GM10248 (cell line): ENCODE measurements around the gene POLRMT.
"Not testable (repeated sequence)": the region's sequence is repeated elsewhere in the genome, so short reads cannot be mapped to it uniquely, and the experiment has no call there.

Source experiments
- CTCF ChIA-PET: fragments of 300-600 bp; sonication (Branson Sonifier 250); formaldehyde crosslinking; extraction: SDS; loops from one replicate; lab custom pipeline; 2021; ENCODE audit warnings: antibody characterized with exemption; lab: Yijun Ruan, JAX
- POLR2A ChIA-PET: fragments of 350-650 bp; sonication (Branson Sonifier 250); formaldehyde crosslinking; extraction: SDS; loops from one replicate; lab custom pipeline; 2020; ENCODE audit warnings: antibody characterized with exemption; lab: Yijun Ruan, JAX
- DNase-seq: peaks from one replicate; pipeline ENCODE4 v3.0.0; 2012; ENCODE audit errors: extremely low spot score
- CTCF ChIP-seq: IDR thresholded peaks from 2 replicates; pipeline ENCODE4 v1.5.1; 2012; ENCODE audit warnings: mild to moderate bottlenecking, low read depth; ENCODE audit errors: extremely low read depth, missing control alignments, control extremely low read depth

The POLRMT gene

GRCh38 chr19:610801-611480 is 22.4 kb downstream of the POLRMT start:
- peak; percentile 67 for DNase-seq

GRCh38 chr19:610071-610800 is 23.1 kb downstream of the POLRMT start:
- ChIA-PET POLR2A (no interaction called here), CTCF (interaction anchor here (2.0 to 3.7 kb wide), 2 partner anchors 25 to 124 kb away, joined by 5 to 12 read pairs; no protein-coding TSS in a partner anchor)
- no peak for TF ChIP-seq CTCF
- DNase-seq: no peak

More at GRCh38 chr19:610801-611480, 22.4 kb downstream of the POLRMT start:
- ChIA-PET POLR2A (no interaction called here), CTCF (interaction anchor here (1.6 to 3.7 kb wide), 3 partner anchors 15 to 123 kb away, joined by 3 to 12 read pairs (median 5); no protein-coding TSS in a partner anchor)
- TF ChIP-seq CTCF: no peak

GRCh38 chr19:609004-609346 is 24.4 kb downstream of the POLRMT start:
- ChIA-PET POLR2A (no interaction called here), CTCF (no interaction called here)
- no peak for TF ChIP-seq CTCF
- DNase-seq: no peak

- ChIA-PET POLR2A (no interaction called here), CTCF (no interaction called here)
- no peak for TF ChIP-seq CTCF
- no peak for DNase-seq
Measured at GRCh38 chr19:608155-609003, 25.0 kb downstream of the POLRMT start.

GRCh38 chr19:607301-608154 is 25.8 kb downstream of the POLRMT start:
- no peak for DNase-seq
- ChIA-PET CTCF (interaction anchor here (1.4 to 1.6 kb wide), 2 partner anchors 96 to 97 kb away, joined by 3 read pairs; no protein-coding TSS in a partner anchor), POLR2A (no interaction called here)
- no peak for TF ChIP-seq CTCF

GRCh38 chr19:605061-605971 is 28.0 kb downstream of the POLRMT start:
- DNase-seq, CTCF ChIA-PET, POLR2A ChIA-PET: not testable (repeated sequence)
